Upper lobe of right lung (tissue), 1 donor: ENCODE measurements around the gene P2RY6. TPM values are rescaled to one million over a fixed set of nuclear protein-coding genes. Genes with fewer than 3 reads are reported as not detected.

Experiments
- ATAC-seq: fragments of 200-7000 bp; cut with Tn5 transposase; one replicate; pipeline ENCODE4 v1.9.1; 2020; ENCODE audit warnings: mild to moderate bottlenecking, moderate library complexity
- DNase-seq: peaks from one replicate; pipeline ENCODE4 v3.0.0-alpha.2; 2020
- H3K27ac ChIP-seq: fragments of 200-600 bp; one replicate; pipeline ENCODE4 v1.8.0; 2022
- H3K27me3 ChIP-seq: fragments of 200-600 bp; one replicate; pipeline ENCODE4 v1.8.0; 2022; ENCODE audit warnings: mild to moderate bottlenecking
- H3K36me3 ChIP-seq: fragments of 200-600 bp; one replicate; pipeline ENCODE4 v1.8.0; 2022
- H3K4me1 ChIP-seq: fragments of 200-600 bp; one replicate; pipeline ENCODE4 v1.8.0; 2022
- H3K4me3 ChIP-seq: fragments of 200-600 bp; one replicate; pipeline ENCODE4 v1.8.0; 2022; ENCODE audit warnings: mild to moderate bottlenecking
- H3K9me3 ChIP-seq: fragments of 200-600 bp; one replicate; pipeline ENCODE4 v1.8.0; 2022
- intact Hi-C: fragments of 100-400 bp; cut with DNase I; formaldehyde crosslinking; loops from one replicate; pipeline ENCODE4 v1.11.0; 2022
- total RNA-seq: library from RNA; stranded (reverse); fragmentation: NEBNext Ultra II Directional; extraction: Animal tissue kit (Norgen Biotek cat#: 25700); gene quantifications from one replicate; pipeline ENCODE4 v1.2.1, GENCODE V29; 2021
- TF ChIP-seq, protein P1 (sequence below): fragments of 200-600 bp; IDR thresholded peaks from one replicate; pipeline ENCODE4 v1.8.0; 2022; ENCODE audit warnings: antibody characterized with exemption
- donor health status: DM: no; HTN: yes; CAD: no; lungs with severe emphysema.

The P2RY6 gene
- total RNA-seq, 1 donor from 2014 or later = 3.2 TPM

DNA sequence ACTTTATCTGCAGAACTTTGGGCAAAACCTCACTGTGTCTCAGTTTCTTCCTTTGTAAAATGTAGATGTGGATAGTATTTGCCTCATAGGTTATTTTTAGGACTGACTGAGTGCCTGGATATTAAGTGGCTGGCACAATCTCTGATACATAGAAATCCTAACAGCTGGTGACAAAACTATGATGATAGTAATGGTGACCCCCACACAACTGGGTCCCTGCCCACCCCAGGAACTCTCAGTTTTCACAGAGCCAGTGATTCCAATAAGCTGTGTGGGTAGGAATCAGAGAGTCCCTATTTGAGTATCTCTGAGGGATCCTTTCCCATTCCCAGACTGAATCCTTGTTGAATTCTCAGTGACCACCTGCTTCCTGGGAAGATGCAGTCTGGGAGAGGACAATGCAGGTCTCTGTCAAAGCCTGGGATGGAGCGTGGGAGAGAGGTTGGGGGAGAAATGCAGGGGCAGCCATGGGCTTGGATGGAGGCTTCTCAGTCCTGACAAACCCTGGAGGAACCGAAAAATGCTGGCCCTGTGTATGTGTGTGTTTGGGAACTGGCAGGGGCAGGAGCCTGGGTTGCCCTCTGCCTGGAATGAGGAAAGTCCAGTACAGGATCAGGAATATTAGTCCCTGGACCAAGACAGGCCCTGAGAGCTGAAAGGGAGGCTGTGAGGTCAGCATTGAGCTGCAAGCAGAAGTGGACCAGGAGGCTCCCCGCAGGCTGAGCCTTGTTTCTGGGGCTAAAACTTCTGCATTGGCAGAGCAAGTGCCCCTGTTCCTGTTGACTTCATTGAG is 6.1 kb upstream of the P2RY6 start:
- DNase-seq = no peak
- peaks cover 30% of the 10 kb centered on the region for H3K4me1 ChIP-seq
- no peaks in the 10 kb centered on the region for H3K9me3 ChIP-seq
- H3K4me3 ChIP-seq = no peak overlapping the region
- intact Hi-C loops = no loop called here
- no peaks in the 10 kb centered on the region for H3K36me3 ChIP-seq
- no peak overlapping the region for H3K27ac ChIP-seq
- TF ChIP-seq, protein P1, sequence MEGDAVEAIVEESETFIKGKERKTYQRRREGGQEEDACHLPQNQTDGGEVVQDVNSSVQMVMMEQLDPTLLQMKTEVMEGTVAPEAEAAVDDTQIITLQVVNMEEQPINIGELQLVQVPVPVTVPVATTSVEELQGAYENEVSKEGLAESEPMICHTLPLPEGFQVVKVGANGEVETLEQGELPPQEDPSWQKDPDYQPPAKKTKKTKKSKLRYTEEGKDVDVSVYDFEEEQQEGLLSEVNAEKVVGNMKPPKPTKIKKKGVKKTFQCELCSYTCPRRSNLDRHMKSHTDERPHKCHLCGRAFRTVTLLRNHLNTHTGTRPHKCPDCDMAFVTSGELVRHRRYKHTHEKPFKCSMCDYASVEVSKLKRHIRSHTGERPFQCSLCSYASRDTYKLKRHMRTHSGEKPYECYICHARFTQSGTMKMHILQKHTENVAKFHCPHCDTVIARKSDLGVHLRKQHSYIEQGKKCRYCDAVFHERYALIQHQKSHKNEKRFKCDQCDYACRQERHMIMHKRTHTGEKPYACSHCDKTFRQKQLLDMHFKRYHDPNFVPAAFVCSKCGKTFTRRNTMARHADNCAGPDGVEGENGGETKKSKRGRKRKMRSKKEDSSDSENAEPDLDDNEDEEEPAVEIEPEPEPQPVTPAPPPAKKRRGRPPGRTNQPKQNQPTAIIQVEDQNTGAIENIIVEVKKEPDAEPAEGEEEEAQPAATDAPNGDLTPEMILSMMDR = no peak
- ATAC-seq = no peak
- H3K27me3 ChIP-seq = peaks cover 13% of the 10 kb centered on the region

DNA sequence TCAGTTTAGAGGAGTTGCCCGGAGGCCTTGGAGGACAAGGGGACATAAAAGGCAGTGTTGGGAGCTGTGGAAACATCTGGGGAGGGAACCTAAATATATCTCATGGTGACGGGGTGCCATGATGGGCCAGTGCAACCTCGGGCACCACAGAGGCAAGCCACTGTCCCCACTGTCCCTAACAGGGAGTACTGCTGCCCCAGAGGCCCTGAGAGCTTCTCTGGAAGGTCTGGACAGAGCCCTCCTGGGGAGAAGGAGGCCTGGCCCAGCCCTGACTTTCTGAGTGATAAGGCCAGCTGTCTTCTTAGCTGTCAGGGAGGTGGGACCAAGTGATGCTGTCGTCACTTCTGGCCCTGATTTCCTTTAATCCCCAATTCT is 5.5 kb upstream of the P2RY6 start:
- no peak overlapping the region for H3K27ac ChIP-seq
- ATAC-seq (no peak), DNase-seq (no peak)
- intact Hi-C loops = no loop called here
- TF ChIP-seq, protein P1 = no peak
- H3K4me1 ChIP-seq = peaks cover 30% of the 10 kb centered on the region
- H3K9me3 ChIP-seq = no peaks in the 10 kb centered on the region
- peaks cover 13% of the 10 kb centered on the region for H3K27me3 ChIP-seq
- no peak overlapping the region for H3K4me3 ChIP-seq
- no peaks in the 10 kb centered on the region for H3K36me3 ChIP-seq

GRCh38 chr11:73267122-73267846 is 4.9 kb upstream of the P2RY6 start:
- no peak for ATAC-seq
- intact Hi-C loops = no loop called here
- Histone ChIP-seq H3K36me3 (no peaks in the 10 kb centered on the region), H3K27me3 (peaks cover 13% of the 10 kb centered on the region), H3K27ac (no peak overlapping the region), H3K4me1 (peaks cover 30% of the 10 kb centered on the region), H3K4me3 (no peak overlapping the region), H3K9me3 (no peaks in the 10 kb centered on the region)
- DNase-seq = no peak
- TF ChIP-seq, protein P1 = no peak

DNA sequence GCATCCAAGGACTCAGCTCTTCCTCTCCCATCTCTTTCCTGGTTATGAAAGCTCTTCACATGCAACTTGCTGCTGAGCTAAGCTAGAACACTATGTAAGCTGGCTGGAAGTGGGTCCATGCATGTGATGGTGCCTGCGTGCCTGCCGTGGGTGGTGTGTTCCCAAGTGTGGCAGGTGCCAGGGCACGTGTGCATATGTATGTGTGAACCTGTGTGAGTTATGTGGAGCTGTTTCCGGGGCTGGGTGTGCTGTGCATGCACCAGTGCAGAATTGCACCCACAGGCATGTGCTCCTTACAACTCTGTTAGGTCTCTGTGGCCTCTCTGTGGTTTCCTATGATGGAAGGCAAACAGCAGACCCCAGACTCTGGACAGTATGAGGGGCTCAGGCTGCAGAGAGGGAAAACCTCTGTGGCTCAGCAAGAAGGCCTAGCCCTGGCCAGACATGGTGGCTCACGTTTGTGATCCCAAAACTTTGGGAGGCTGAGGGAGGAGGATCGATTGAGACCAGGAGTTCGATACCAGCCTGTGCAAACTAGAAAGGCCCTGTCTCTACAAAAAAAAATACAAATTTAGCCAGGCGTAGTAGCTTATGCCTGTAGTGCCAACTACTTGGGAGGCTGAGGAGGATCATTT is 4.1 kb upstream of the P2RY6 start:
- intact Hi-C loops = no loop called here
- DNase-seq = no peak

DNA sequence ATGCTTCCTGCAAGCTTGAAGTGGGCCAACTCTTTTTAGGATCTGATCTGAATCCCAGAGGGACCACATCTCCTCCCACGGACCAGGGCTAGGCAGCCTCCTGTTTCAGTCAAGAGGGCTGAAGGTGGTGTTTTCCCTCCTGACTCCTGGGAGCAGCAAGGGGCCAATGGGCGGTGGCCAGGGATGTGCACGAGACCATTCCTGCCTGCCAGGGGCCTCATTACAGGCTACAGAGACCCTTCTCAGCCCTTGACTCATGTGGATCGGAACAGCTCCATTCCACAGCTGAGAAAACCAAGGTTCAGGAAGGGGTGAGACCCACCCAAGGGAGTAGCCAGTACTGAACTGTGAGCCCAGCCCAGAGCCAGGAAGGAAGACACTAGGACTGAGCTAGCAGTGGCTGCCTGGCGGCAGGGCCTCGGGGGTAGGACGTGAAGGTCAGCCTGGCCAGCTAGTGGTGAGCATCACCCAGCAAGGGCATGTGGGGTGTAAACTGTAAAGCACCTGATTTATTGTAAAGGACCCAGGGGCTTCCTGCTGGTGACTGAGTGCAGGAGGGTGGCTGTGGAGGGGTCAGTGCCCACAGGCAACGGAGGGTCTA is 3.4 kb upstream of the P2RY6 start:
- intact Hi-C loops = no loop called here
- DNase-seq (peak; percentile 48), ATAC-seq (no peak)
- H3K4me3 ChIP-seq = no peak overlapping the region
- peaks cover 13% of the 10 kb centered on the region for H3K27me3 ChIP-seq
- H3K36me3 ChIP-seq = no peaks in the 10 kb centered on the region
- TF ChIP-seq, protein P1 = no peak
- no peaks in the 10 kb centered on the region for H3K9me3 ChIP-seq
- H3K4me1 ChIP-seq = peaks cover 30% of the 10 kb centered on the region
- no peak overlapping the region for H3K27ac ChIP-seq

More for the DNA sequence above, 4.1 kb upstream of the P2RY6 start:
- no peak for ATAC-seq
- Histone ChIP-seq H3K27ac (no peak overlapping the region), H3K4me3 (no peak overlapping the region), H3K36me3 (no peaks in the 10 kb centered on the region), H3K27me3 (peaks cover 13% of the 10 kb centered on the region), H3K4me1 (peaks cover 30% of the 10 kb centered on the region), H3K9me3 (no peaks in the 10 kb centered on the region)
- TF ChIP-seq, protein P1 = no peak
